Omental fat pad (tissue), 4 donors: ENCODE results near the gene FNIP2. TPM values are rescaled to one million over a fixed set of nuclear protein-coding genes. Genes with fewer than 3 reads are reported as not detected.
"Not testable (repeated sequence)": the region's sequence is repeated elsewhere in the genome, so short reads cannot be mapped to it uniquely, and the experiment has no call there.

Source experiments
- ATAC-seq: fragments of 150-250 bp; one replicate; pipeline ENCODE4 v1.9.1; 2016; ENCODE audit warnings: mild to moderate bottlenecking, moderate library complexity; ENCODE audit not compliant: low FRiP score
- DNase-seq: peaks from one replicate; pipeline ENCODE4 v3.0.0-alpha.2; 2019; ENCODE audit warnings: low spot score
- CTCF ChIP-seq, 3 donors: fragments of 450-650 bp; IDR thresholded peaks; one replicate each; pipeline ENCODE4 v1.5.1; 2016 to 2017; ENCODE audit warnings: antibody characterized with exemption in 3 of 3, mild to moderate bottlenecking in 3 of 3, moderate library complexity in 2 of 3
- total RNA-seq, 4 donors: library from RNA; depleted of rRNA; stranded (reverse); fragments of >200 nt; gene quantifications; one replicate each; pipeline ENCODE4 v1.1.0, GENCODE V29; 2016

The FNIP2 gene
- total RNA-seq, 4 donors from 2014 or later = 56.4 to 125 (median 73.4) TPM

DNA sequence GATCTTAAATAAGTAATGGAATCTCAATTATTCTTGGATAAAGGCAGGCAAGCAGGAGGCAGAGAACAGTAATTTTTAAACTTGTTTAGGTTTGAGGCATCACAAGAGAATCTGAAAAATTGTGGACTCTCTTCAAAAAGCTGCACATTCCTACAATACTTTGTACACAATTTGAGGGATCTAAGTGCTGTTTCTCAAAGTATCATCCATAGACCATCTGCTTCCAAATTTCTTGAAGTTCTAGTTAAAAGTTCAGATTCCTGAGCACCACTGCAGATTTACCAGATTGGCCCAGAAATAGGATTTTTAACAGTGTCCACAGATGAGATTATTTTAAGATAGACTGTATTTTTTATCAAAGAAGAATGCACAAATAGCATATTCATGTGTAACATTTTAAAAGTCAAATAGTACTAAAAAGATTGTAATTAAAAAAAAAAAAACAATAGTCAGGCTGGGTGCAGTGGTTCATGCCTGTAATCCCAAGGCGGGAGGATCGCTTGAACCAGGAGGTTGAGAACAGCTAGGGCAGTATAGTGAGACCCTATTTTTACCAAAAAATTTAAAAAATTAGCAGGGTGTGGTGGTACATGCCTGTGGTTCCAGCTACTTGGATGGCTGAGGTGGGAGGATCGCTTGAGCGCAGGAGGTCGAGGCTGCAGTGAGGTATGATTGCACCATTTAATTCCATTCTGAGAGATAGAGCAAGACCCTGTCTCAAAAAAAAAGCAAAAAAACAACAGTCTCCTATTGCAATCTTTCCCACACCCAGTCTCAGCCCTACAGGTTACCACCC is 14.2 kb upstream of the FNIP2 start:
- ATAC-seq (no peak), DNase-seq (no peak)
- TF ChIP-seq CTCF (IDR thresholded peaks at IDR 0.05) = no peak

DNA sequence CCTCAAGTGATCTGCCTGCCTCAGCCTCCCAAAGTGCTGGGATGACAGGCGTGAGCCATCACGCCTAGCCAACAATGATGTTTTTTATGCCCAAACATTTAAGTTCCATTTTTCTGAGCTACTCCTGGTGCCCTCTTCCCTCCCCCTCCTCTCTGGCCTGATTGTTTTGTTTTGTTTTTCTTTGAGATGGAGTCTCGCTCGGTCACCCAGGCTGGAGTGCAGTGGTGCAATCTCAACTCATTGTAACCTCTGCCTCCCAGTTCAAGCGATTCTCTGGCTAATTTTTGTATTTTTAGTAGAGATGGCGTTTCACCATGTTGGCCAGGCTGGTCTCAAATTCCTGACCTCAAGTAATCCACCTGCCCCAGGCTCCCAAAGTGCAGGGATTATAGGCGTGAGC is 13.0 kb upstream of the FNIP2 start:
- not testable (repeated sequence) for DNase-seq, ATAC-seq

DNA sequence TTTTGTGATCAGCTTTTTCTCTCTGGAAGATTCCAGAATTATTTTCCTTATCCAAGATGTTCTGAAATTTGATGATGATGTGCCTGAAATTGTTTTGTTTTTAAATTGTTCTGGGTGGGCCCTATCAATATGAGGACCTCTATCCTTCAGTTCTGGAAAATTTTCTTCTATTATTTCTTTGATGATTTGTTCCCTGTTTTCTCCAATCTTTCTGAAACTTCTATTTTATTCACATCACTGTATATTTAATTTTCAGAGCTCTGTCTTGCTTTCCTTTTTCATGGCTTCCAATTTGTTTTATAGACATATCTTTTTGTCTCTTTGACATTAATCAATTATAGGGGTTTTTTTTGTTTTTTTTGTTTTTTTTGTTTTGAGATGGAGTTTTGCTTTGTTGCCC is 12.2 kb upstream of the FNIP2 start:
- TF ChIP-seq CTCF (IDR thresholded peaks at IDR 0.05) = no peak
- DNase-seq = no peak
- no peak for ATAC-seq

- ATAC-seq (no peak), DNase-seq (no peak)
- TF ChIP-seq CTCF (IDR thresholded peaks at IDR 0.05) = no peak
Observed at GRCh38 chr4:158758142-158758541, 10.7 kb upstream of the FNIP2 start.

- DNase-seq (no peak), ATAC-seq (no peak)
- TF ChIP-seq CTCF (IDR thresholded peaks at IDR 0.05) = no peak
Observed at GRCh38 chr4:158758703-158759102, 10.1 kb upstream of the FNIP2 start.

GRCh38 chr4:158759539-158759938 is 9.3 kb upstream of the FNIP2 start:
- ATAC-seq = not testable (repeated sequence)

DNA sequence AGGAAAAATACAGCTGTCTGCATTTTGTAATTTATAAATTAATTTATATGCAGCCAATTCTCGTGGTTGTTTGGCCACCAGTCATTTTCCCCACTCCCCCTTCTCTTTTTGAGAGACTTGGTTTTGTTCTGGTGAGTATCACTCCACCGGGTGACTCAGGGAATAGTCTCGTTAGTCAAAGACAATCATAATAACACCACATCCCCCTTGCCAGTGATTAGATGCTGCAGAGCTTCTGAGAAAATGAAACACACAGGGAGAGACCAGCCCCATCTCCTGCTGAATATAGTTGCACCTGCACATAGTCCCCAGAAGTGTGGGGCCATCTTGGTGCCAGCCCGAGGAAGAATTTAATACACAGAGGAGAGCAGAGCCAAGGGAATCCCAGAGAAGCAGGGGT is 8.0 kb upstream of the FNIP2 start:
- no peak for TF ChIP-seq CTCF (IDR thresholded peaks at IDR 0.05)
- ATAC-seq (no peak), DNase-seq (no peak)

More at GRCh38 chr4:158759539-158759938, 9.3 kb upstream of the FNIP2 start:
- DNase-seq = not testable (repeated sequence)

GRCh38 chr4:158762553-158762952 is 6.3 kb upstream of the FNIP2 start:
- no peak for TF ChIP-seq CTCF (IDR thresholded peaks at IDR 0.05)
- no peak for DNase-seq
- ATAC-seq = no peak
